ACC112 (cell line): ENCODE measurements around the gene CD300LF.

Experiments used
- H2AFZ ChIP-seq: fragments of 200-600 bp; sonication (generic); one replicate; pipeline ENCODE4 v1.6.0; 2017; ENCODE audit warnings: antibody characterized with exemption, low read length; ENCODE audit not compliant: unreplicated experiment
- H3K27ac ChIP-seq: fragments of 200-600 bp; sonication (generic); 2 replicates; pipeline ENCODE4 v1.5.1; 2014; ENCODE audit warnings: low read depth, mild to moderate bottlenecking, antibody characterized with exemption, low read length, moderate library complexity
- H3K27me3 ChIP-seq: fragments of 200-600 bp; sonication (generic); 2 replicates; pipeline ENCODE4 v1.6.1; 2014; ENCODE audit warnings: mild to moderate bottlenecking, antibody characterized with exemption, low read length, moderate library complexity, mixed read lengths; ENCODE audit not compliant: insufficient read depth
- H3K36me3 ChIP-seq: fragments of 200-600 bp; sonication (generic); 2 replicates; pipeline ENCODE4 v1.6.1; 2016; ENCODE audit warnings: mild to moderate bottlenecking, antibody characterized with exemption, low read length, moderate library complexity, mixed read lengths; ENCODE audit not compliant: insufficient read depth
- H3K4me1 ChIP-seq: fragments of 200-600 bp; sonication (generic); one replicate; pipeline ENCODE4 v1.6.1; 2016; ENCODE audit warnings: low read length, mixed read lengths; ENCODE audit not compliant: insufficient read depth, unreplicated experiment, control insufficient read depth
- H3K4me3 ChIP-seq: fragments of 200-600 bp; sonication (generic); 2 replicates; pipeline ENCODE4 v1.5.1; 2014; ENCODE audit warnings: mild to moderate bottlenecking, low read depth, low read length
- H3K79me2 ChIP-seq: fragments of 200-600 bp; sonication (generic); one replicate; pipeline ENCODE4 v1.6.0; 2016; ENCODE audit warnings: low read length; ENCODE audit not compliant: control insufficient read depth, unreplicated experiment, insufficient read depth

The CD300LF gene

DNA sequence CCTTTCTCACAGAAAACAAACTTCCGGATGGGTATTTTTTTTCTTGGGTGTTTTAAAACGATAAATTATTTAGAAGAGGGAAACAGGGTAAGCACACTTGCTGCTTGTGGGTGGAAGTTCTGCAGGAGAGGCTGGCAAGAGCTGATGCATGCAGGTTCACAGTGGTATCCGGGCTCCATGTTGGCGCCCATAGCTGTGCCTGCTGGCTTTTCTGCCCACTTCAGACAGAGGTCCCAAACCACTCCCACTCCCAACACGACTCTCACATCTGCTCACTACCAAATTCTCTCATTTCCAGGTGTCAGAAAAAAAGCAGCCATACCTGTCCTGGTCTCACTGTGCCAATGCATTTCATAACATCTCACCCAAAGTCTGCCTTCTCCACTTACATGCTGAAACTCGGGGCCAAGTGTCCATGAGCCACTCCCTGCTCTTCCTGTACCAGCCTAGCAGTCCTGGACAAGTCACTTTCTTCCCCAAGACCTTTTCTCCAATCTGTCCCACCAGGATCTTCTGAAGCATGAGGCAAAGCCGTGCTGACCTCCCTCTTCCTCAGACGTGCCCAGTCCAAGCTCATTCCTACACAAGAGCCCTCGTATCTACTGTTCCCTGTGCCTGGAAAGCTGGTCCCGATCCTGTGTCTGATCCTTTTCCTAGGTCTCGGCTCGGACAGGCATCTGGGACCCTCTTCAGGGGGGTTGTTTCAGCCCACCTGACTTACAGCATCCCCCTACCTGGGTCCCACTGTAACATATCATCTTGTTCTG, 1.5 kb downstream of the CD300LF start:
- Histone ChIP-seq H3K27ac (no peak overlapping the region), H3K79me2 (no peaks in the 10 kb centered on the region), H3K36me3 (no peaks in the 10 kb centered on the region), H2AFZ (no peak overlapping the region), H3K4me1 (no peaks in the 10 kb centered on the region), H3K4me3 (no peak overlapping the region), H3K27me3 (peaks cover 35% of the 10 kb centered on the region)

DNA sequence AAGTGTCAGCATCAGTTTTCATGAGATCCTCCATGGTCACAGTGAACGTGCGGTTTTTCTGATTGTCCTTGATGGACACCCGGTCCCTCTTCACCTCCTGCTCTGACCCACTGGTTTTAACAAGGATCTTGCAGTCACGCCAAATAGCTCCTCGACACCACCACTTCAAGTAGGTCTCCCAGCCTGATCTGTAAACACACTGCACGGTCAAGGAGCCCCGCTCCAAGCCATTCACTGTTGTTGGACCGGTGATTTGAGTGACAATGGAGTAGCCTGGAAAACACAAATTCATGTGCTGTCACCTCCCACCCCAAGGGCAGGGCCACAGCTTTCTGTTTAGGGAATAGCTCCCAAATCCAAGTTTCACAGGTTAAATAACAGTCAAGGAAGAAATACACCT, 8.2 kb downstream of the CD300LF start:
- Histone ChIP-seq H3K4me1 (no peaks in the 10 kb centered on the region), H3K27ac (no peak overlapping the region), H3K4me3 (no peak overlapping the region), H3K27me3 (peaks cover 27% of the 10 kb centered on the region; the same call in 1 of the 2 replicates), H3K79me2 (no peaks in the 10 kb centered on the region), H2AFZ (no peak overlapping the region), H3K36me3 (no peaks in the 10 kb centered on the region)

DNA sequence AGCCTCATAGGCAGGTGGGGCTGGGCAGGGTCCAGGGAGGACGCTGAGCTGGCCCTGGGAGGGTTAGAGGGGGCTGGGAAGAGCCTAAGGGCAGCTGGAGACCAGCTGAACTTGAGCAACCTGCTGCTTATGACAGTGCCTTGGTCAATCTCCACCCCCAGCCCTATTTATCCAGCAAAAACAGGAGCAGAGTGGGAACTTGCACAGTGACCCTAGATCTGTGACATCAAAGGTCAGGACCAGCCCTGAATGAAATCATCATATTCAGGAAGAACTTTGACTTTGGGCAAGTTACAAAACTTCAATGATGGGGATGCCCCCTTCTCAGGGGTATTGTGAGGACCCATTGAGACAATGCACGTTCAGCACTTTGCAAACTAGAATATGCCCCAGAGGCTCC, 9.4 kb downstream of the CD300LF start:
- Histone ChIP-seq H3K27ac (no peak overlapping the region), H2AFZ (no peak overlapping the region), H3K79me2 (no peaks in the 10 kb centered on the region), H3K4me3 (no peak overlapping the region), H3K27me3 (peaks cover 22% of the 10 kb centered on the region; the same call in 1 of the 2 replicates), H3K36me3 (no peaks in the 10 kb centered on the region), H3K4me1 (no peaks in the 10 kb centered on the region)

DNA sequence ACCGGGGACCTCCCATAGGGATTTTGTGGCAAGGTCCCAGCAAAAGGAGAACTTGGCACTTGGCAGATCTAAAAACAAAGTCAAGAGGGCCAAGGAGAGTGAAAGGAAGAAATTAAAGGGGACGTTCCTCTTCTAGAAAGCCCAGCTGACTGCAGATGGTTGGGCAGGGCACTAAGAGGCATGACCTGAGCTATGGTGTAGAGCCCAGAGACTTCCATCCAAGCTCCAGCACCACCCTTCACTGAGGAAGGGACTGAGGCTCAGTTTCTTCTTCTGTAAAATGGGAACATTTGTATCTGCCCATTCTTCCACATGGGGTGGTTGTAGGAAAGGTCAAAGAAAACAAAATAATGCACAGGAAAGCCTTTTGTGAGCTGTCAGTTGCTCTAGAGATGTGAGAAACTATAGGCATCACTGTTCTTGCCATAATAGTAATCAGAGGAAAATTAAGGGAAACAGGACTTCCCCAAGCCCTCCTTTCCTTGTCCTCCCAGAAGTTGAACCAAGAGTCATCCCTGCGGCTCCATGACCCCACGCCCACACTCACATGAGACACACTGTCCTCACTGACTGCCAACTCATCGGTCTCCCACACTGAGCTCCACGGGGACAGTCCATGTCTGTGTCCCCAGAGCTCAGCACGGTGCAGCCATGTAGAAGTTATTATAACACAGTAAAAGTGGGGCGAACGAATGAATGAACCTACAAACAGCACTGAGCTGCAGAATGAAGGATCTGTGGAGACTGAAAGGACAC, 10.4 kb downstream of the CD300LF start:
- Histone ChIP-seq H3K4me3 (no peak overlapping the region), H2AFZ (no peak overlapping the region), H3K36me3 (no peaks in the 10 kb centered on the region), H3K27me3 (peaks cover 28% of the 10 kb centered on the region; the same call in 1 of the 2 replicates), H3K27ac (no peak overlapping the region), H3K79me2 (no peaks in the 10 kb centered on the region), H3K4me1 (no peaks in the 10 kb centered on the region)

DNA sequence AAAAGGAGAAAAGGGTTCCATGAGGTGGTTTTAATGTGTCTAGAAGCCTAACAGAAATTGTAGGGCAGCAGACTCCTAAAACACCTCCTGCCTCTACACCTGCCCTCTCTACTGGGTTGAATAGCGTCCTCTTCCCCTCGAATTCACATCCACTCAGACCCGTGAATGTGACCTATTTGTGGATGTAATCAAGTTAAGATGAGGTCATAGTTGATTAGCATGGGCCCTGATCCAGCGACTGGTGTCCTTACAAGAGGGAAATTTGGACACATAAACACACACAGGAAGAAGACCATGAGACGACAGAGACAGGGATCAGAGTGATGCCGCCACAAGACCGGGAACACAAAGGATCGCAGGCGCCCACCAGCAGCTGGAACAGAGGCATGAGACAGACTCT, 13.5 kb downstream of the CD300LF start:
- Histone ChIP-seq H3K27me3 (peaks cover 22% of the 10 kb centered on the region; the same call in 1 of the 2 replicates), H3K79me2 (no peaks in the 10 kb centered on the region), H2AFZ (no peak overlapping the region), H3K4me3 (no peak overlapping the region), H3K27ac (no peak overlapping the region), H3K36me3 (no peaks in the 10 kb centered on the region), H3K4me1 (no peaks in the 10 kb centered on the region)

DNA sequence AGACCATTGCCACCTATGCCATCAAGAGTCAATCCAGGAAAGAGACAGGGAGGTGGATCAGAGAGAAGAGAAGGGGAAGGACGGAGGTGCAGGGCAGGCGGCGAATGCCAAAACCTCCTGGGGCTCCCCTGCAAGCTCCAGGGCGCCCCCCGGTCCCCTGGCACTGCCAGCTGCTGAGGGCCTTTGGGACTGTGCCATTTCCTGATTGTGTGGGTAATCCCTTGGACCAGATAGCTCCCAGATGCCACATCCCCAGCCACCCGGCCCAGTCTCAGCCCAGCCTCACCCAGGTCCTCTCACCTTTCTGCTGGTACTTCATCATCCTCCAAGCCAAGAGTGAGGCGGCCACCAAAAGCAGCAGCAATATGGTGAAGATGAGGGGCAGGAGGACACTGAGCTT, 14.7 kb downstream of the CD300LF start:
- no peaks in the 10 kb centered on the region for H3K79me2 ChIP-seq
- H3K4me1 ChIP-seq, result no peaks in the 10 kb centered on the region
- H3K27ac ChIP-seq, result no peak overlapping the region
- H3K27me3 ChIP-seq, result peaks cover 26% of the 10 kb centered on the region
- H2AFZ ChIP-seq, result no peak overlapping the region
- no peaks in the 10 kb centered on the region for H3K36me3 ChIP-seq
- H3K4me3 ChIP-seq, result no peak overlapping the region

DNA sequence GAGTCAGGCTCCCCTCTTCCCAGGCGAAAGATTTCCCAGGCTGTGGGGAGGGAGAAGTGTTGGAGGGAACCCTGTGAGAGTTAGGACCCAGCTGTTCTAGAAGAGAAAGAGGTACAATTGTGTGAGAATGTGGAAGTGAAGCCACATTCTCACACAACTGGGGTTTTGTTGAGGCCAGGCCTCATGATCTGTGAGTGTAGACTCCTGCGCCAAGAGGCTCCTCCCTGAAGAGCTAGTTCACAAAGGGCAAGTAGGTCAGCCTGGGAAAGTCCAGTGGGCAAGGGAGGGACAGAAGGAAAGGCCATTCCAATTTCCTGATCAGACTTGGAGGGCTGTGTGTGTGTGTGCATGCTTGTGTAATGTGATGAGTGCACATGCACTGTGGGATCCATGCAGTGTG, 15.2 kb downstream of the CD300LF start:
- Histone ChIP-seq H3K27ac (no peak overlapping the region), H3K36me3 (no peaks in the 10 kb centered on the region), H2AFZ (no peak overlapping the region), H3K27me3 (peaks cover 31% of the 10 kb centered on the region), H3K79me2 (no peaks in the 10 kb centered on the region), H3K4me1 (no peaks in the 10 kb centered on the region), H3K4me3 (no peak overlapping the region)

DNA sequence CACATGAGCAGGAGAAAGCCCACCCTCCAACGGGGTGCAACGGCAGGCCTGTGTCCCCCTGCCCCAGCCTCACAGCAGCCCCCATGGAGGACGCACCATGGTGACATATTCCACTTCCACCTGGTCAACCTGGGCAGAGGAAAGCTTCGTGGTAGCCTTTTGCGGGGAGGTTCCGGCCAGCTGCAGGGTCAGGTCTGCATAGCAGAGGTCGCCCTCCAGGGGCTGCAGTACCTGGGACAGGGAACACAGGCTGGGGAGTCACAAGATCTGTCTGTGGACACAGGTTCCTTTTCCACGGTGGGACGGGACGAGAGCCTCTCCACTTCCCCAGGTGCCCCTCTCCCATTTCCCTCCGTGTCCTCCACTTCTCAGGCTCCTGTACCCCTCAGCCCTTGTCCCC, 17.1 kb downstream of the CD300LF start:
- Histone ChIP-seq H3K36me3 (no peaks in the 10 kb centered on the region), H3K79me2 (no peaks in the 10 kb centered on the region), H3K4me1 (no peaks in the 10 kb centered on the region), H2AFZ (no peak overlapping the region), H3K27me3 (peaks cover 43% of the 10 kb centered on the region), H3K27ac (no peak overlapping the region), H3K4me3 (no peak overlapping the region)

DNA sequence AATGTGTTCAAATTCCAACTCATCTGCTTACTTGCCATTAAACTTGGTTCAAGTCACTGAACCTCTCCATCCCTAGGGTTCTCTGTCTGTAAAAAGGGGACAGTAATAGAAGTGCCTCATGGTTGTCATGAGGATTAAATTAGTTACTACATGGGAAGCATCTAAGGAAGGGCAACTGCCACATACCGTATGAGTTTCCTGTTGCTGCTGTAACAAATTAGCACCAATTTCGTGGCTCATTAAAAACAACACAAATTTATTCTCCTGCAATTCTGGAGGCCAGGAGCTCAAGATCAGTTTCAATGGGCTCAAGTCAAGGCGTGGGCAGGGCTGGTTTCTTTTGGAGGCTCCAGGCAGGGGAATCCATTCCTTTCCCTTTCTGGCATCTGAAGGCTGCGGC, 18.6 kb downstream of the CD300LF start:
- Histone ChIP-seq H3K36me3 (no peaks in the 10 kb centered on the region), H3K4me1 (no peaks in the 10 kb centered on the region), H3K4me3 (no peak overlapping the region), H3K27me3 (peaks cover 57% of the 10 kb centered on the region), H3K27ac (no peak overlapping the region), H3K79me2 (no peaks in the 10 kb centered on the region), H2AFZ (no peak overlapping the region)

DNA sequence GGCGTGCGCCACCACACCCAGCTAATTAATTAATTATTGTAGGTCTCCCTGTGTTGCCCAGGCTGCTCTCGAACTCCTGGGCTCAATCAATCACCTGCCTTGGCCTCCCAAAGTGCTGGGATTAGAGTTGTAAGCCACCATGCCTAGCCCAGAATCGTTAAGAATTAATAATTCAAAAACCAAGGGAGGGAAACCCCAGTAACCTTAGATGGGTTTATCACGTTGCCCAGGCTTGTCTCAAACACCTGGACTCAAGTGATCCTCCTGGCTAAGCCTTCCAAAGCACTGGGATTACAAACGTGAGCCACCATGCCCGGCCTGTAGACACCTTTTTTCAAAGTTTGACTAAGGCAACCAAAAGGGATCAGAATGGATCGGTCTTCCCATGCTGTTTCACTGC, 21.6 kb downstream of the CD300LF start:
- Histone ChIP-seq H3K4me1 (no peaks in the 10 kb centered on the region), H3K27me3 (peaks cover 61% of the 10 kb centered on the region), H3K79me2 (no peaks in the 10 kb centered on the region)

DNA sequence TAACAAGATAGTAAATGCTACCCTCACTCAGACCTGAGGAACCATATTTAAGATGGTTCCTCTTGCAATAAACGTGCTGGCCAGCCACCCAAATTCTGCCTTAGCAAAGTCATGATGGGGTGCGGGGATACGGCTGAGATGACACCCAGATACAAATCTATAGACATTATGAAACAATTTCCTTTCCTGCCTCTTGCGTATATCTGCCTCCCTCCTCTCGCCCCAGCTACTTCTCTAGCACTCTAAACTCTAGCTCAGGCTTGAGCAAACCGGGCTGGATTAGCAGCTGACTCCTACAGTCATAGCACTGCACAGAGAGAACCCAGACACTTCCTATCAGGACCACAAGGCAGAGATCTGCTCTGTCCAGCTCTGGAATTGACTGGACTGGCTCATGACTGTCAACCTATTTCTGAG, 22.3 kb downstream of the CD300LF start:
- Histone ChIP-seq H3K4me3 (no peak overlapping the region), H3K36me3 (no peaks in the 10 kb centered on the region), H3K4me1 (no peaks in the 10 kb centered on the region), H2AFZ (no peak overlapping the region), H3K27ac (no peak overlapping the region), H3K27me3 (peaks cover 61% of the 10 kb centered on the region), H3K79me2 (no peaks in the 10 kb centered on the region)

More for the DNA sequence above, 21.6 kb downstream of the CD300LF start:
- Histone ChIP-seq H3K4me3 (no peak overlapping the region), H3K27ac (no peak overlapping the region), H3K36me3 (no peaks in the 10 kb centered on the region), H2AFZ (no peak overlapping the region)
